ENCODE measurements around the gene HYAL4. TPM values are rescaled to one million over a fixed set of nuclear protein-coding genes. Genes with fewer than 3 reads are reported as not detected.
"Not testable (repeated sequence)": the region's sequence is repeated elsewhere in the genome, so short reads cannot be mapped to it uniquely, and the experiment has no call there.

The HYAL4 gene
- total RNA-seq, 2 experiments from 2014 or later, result not detected

DNA sequence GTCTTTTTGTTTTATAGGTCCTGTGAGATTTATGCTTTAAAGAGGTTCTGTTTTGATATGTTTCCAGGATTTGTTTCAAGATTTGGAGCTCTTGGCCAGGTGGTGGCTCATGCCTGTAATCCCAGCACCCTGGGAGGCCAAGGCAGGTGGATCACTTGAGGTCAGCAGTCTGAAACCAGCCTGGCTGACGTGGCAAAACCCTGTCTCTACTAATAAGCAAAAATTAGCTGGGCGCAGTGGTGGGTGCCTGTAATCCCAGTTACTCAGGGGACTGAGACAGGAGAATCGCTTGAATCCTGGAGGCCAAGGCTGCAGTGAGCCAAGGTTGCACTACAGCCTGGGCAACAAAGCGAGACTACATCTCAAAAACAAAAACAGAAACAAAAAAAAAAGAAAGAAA lies 8.3 kb upstream of the HYAL4 start:
- intact Hi-C loops (cut with micrococcal nuclease; ENCODE audit: unreplicated experiment), result no loop called here
- Histone ChIP-seq H3K4me3 (ENCODE audit: low read depth, low read length, poor library complexity, severe bottlenecking) (no peak overlapping the region), H3K36me3 (ENCODE audit: insufficient read depth, low read length) (no peaks in the 10 kb centered on the region), H3K4me1 (ENCODE audit: insufficient read depth, low read length, poor library complexity, severe bottlenecking) (no peaks in the 10 kb centered on the region), H3K9me2 (ENCODE audit: insufficient read depth, low read length) (no peaks in the 10 kb centered on the region), H3K27ac (ENCODE audit: low read depth, low read length, poor library complexity, severe bottlenecking) (no peak overlapping the region), H2AFZ (ENCODE audit: low read length) (no peak overlapping the region), H4K20me1 (ENCODE audit: insufficient read depth, low read length) (no peaks in the 10 kb centered on the region), H3K79me2 (ENCODE audit: insufficient read depth, low read depth, low read length) (no peaks in the 10 kb centered on the region), H3K9me3 (ENCODE audit: low read length) (no peaks in the 10 kb centered on the region), H3K4me2 (ENCODE audit: low read length) (no peak overlapping the region)
- POLR2A ChIA-PET, result no interaction called here
- no peak for DNase-seq (ENCODE audit: low spot score)
- BruUV-seq (replicated peaks), result no TSS peak
- no peak for TF ChIP-seq EZH2phosphoT487 (IDR thresholded peaks at IDR 0.05; ENCODE audit: borderline replicate concordance, low read depth, low read length)
- TF ChIP-seq CTCF (conservative IDR thresholded peaks at IDR 0.05; ENCODE audit: low read length), result no peak
- CTCF ChIA-PET (ENCODE audit: unreplicated experiment), result no interaction called here

DNA sequence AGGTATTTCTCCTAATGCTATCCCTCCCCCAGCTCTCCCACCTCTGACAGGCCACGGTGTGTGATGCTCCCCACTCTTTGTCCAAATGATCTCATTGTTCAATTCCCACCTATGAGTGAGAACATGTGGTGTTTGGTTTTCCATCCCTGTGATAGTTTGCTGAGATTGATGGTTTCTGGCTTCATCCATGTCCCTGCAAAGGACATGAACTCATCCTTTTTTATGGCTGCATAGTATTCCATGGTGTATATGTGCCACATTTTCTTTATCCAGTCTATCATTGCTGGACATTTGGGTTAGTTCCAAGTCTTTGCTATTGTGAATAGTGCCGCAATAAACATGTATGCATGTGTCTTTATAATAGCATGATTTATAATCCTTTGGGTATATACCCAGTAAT lies 5.9 kb upstream of the HYAL4 start:
- CTCF ChIA-PET (ENCODE audit: unreplicated experiment); BruUV-seq (replicated peaks): not testable (repeated sequence)

GRCh38 chr7:123844142-123844541 lies 827 bp upstream of the HYAL4 start:
- H3K27ac ChIP-seq (ENCODE audit: low read depth, low read length, poor library complexity, severe bottlenecking); H3K4me3 ChIP-seq (ENCODE audit: low read depth, low read length, poor library complexity, severe bottlenecking); intact Hi-C loops (cut with micrococcal nuclease; ENCODE audit: unreplicated experiment); CTCF ChIA-PET (ENCODE audit: unreplicated experiment); H3K36me3 ChIP-seq (ENCODE audit: insufficient read depth, low read length); H3K4me1 ChIP-seq (ENCODE audit: insufficient read depth, low read length, poor library complexity, severe bottlenecking); H3K79me2 ChIP-seq (ENCODE audit: insufficient read depth, low read depth, low read length); POLR2A ChIA-PET; H3K4me2 ChIP-seq (ENCODE audit: low read length); BruUV-seq (replicated peaks); H4K20me1 ChIP-seq (ENCODE audit: insufficient read depth, low read length); H2AFZ ChIP-seq (ENCODE audit: low read length); H3K9me2 ChIP-seq (ENCODE audit: insufficient read depth, low read length); H3K9me3 ChIP-seq (ENCODE audit: low read length); DNase-seq (ENCODE audit: low spot score): not testable (repeated sequence)

More for the DNA sequence above, 5.9 kb upstream of the HYAL4 start:
- H2AFZ ChIP-seq (ENCODE audit: low read length); H3K4me3 ChIP-seq (ENCODE audit: low read depth, low read length, poor library complexity, severe bottlenecking); H3K9me2 ChIP-seq (ENCODE audit: insufficient read depth, low read length); H3K9me3 ChIP-seq (ENCODE audit: low read length); POLR2A ChIA-PET; H3K79me2 ChIP-seq (ENCODE audit: insufficient read depth, low read depth, low read length); H3K4me2 ChIP-seq (ENCODE audit: low read length); DNase-seq (ENCODE audit: low spot score); H3K4me1 ChIP-seq (ENCODE audit: insufficient read depth, low read length, poor library complexity, severe bottlenecking); H3K36me3 ChIP-seq (ENCODE audit: insufficient read depth, low read length); intact Hi-C loops (cut with micrococcal nuclease; ENCODE audit: unreplicated experiment); H4K20me1 ChIP-seq (ENCODE audit: insufficient read depth, low read length); H3K27ac ChIP-seq (ENCODE audit: low read depth, low read length, poor library complexity, severe bottlenecking): not testable (repeated sequence)

- H3K4me2 ChIP-seq (ENCODE audit: low read length), result no peak overlapping the region
- no peaks in the 10 kb centered on the region for H3K36me3 ChIP-seq (ENCODE audit: insufficient read depth, low read length)
- no peak overlapping the region for H3K27ac ChIP-seq (ENCODE audit: low read depth, low read length, poor library complexity, severe bottlenecking)
- H3K9me3 ChIP-seq (ENCODE audit: low read length), result no peaks in the 10 kb centered on the region
- no peaks in the 10 kb centered on the region for H3K9me2 ChIP-seq (ENCODE audit: insufficient read depth, low read length)
- no peaks in the 10 kb centered on the region for H4K20me1 ChIP-seq (ENCODE audit: insufficient read depth, low read length)
- TF ChIP-seq CTCF (conservative IDR thresholded peaks at IDR 0.05; ENCODE audit: low read length) (no peak), EZH2phosphoT487 (IDR thresholded peaks at IDR 0.05; ENCODE audit: borderline replicate concordance, low read depth, low read length) (no peak)
- H3K4me3 ChIP-seq (ENCODE audit: low read depth, low read length, poor library complexity, severe bottlenecking), result no peak overlapping the region
- no TSS peak for BruUV-seq (replicated peaks)
- no peak overlapping the region for H2AFZ ChIP-seq (ENCODE audit: low read length)
- H3K4me1 ChIP-seq (ENCODE audit: insufficient read depth, low read length, poor library complexity, severe bottlenecking), result no peaks in the 10 kb centered on the region
- no peak for DNase-seq (ENCODE audit: low spot score)
- intact Hi-C loops (cut with micrococcal nuclease; ENCODE audit: unreplicated experiment), result no loop called here
- ChIA-PET CTCF (ENCODE audit: unreplicated experiment) (no interaction called here), POLR2A (no interaction called here)
- no peaks in the 10 kb centered on the region for H3K79me2 ChIP-seq (ENCODE audit: insufficient read depth, low read depth, low read length)
Measured at GRCh38 chr7:123845823-123846216, 851 bp downstream of the HYAL4 start.
